ENCODE measurements around the gene MIER1. TPM values are rescaled to one million over a fixed set of nuclear protein-coding genes. Genes with fewer than 3 reads are reported as not detected.

Gene MIER1
- total RNA-seq, 4 donors from 2014 or later = 25.1 to 59.9 (median 44.9) TPM

- no peaks in the 10 kb centered on the region for H3K27me3 ChIP-seq
- peak overlapping the region; percentile 97 for H3K27ac ChIP-seq
- TF ChIP-seq POLR2A (IDR thresholded peaks at IDR 0.05) (peak; percentile 77 to 91), CTCF (IDR thresholded peaks at IDR 0.05) (peak; percentile 13 to 66 (median 55))
- no peaks in the 10 kb centered on the region for H3K36me3 ChIP-seq
- DNase-seq = peak; percentile 93 to 97
- H3K4me3 ChIP-seq = peak overlapping the region; percentile 78 to 97
- intact Hi-C loops (cut with DNase I; ENCODE audit: low total_unique reads) = no loop called here
- peaks cover 5 to 6% of the 10 kb centered on the region in 2 donors for H3K4me1 ChIP-seq
- H3K9me3 ChIP-seq = no peaks in the 10 kb centered on the region
Observed at GRCh38 chr1:66929999-66930822, 5.4 kb downstream of the MIER1 start.

- no peaks in the 10 kb centered on the region for H3K9me3 ChIP-seq
- H3K36me3 ChIP-seq = no peaks in the 10 kb centered on the region
- DNase-seq = no peak
- TF ChIP-seq POLR2A (IDR thresholded peaks at IDR 0.05) = no peak
- TF ChIP-seq CTCF (IDR thresholded peaks at IDR 0.05) = no peak
- peak overlapping the region; percentile 97 for H3K27ac ChIP-seq
- intact Hi-C loops (cut with DNase I; ENCODE audit: low total_unique reads) = no loop called here
- peak overlapping the region; percentile 78 to 97 for H3K4me3 ChIP-seq
- H3K27me3 ChIP-seq = no peaks in the 10 kb centered on the region
- H3K4me1 ChIP-seq = peaks cover 5 to 6% of the 10 kb centered on the region in 2 donors
Observed at GRCh38 chr1:66930823-66931174, 6.0 kb downstream of the MIER1 start.

GRCh38 chr1:66931590-66931989, 6.8 kb downstream of the MIER1 start:
- Histone ChIP-seq H3K36me3 (no peaks in the 10 kb centered on the region), H3K27me3 (no peaks in the 10 kb centered on the region), H3K4me1 (peaks cover 5 to 6% of the 10 kb centered on the region in 2 donors), H3K27ac (peak overlapping the region; percentile 97), H3K4me3 (peak overlapping the region; percentile 78 to 97), H3K9me3 (no peaks in the 10 kb centered on the region)
- TF ChIP-seq POLR2A (IDR thresholded peaks at IDR 0.05) = no peak
- no peak for TF ChIP-seq CTCF (IDR thresholded peaks at IDR 0.05)
- no peak for DNase-seq
- intact Hi-C loops (cut with DNase I; ENCODE audit: low total_unique reads) = no loop called here

- no peak for TF ChIP-seq POLR2A (IDR thresholded peaks at IDR 0.05)
- no peak for TF ChIP-seq CTCF (IDR thresholded peaks at IDR 0.05)
- intact Hi-C loops (cut with DNase I; ENCODE audit: low total_unique reads) = no loop called here
- Histone ChIP-seq H3K27me3 (no peaks in the 10 kb centered on the region), H3K9me3 (no peaks in the 10 kb centered on the region), H3K4me3 (no peak overlapping the region), H3K4me1 (peaks cover 5 to 6% of the 10 kb centered on the region in 2 donors), H3K36me3 (no peaks in the 10 kb centered on the region), H3K27ac (peak overlapping the region in 1 of 2 donors; percentile 97)
- DNase-seq = no peak
Observed at GRCh38 chr1:66932291-66932690, 7.5 kb downstream of the MIER1 start.

- H3K27ac ChIP-seq = peak overlapping the region in 1 of 2 donors; percentile 97
- H3K9me3 ChIP-seq = no peaks in the 10 kb centered on the region
- no peaks in the 10 kb centered on the region for H3K27me3 ChIP-seq
- no peak overlapping the region for H3K4me3 ChIP-seq
- TF ChIP-seq POLR2A (IDR thresholded peaks at IDR 0.05) (no peak), CTCF (IDR thresholded peaks at IDR 0.05) (no peak)
- H3K36me3 ChIP-seq = no peaks in the 10 kb centered on the region
- H3K4me1 ChIP-seq = peaks cover 6 to 9% of the 10 kb centered on the region in 2 donors
- intact Hi-C loops (cut with DNase I; ENCODE audit: low total_unique reads) = no loop called here
- no peak for DNase-seq
Observed at GRCh38 chr1:66933887-66934700, 9.3 kb downstream of the MIER1 start.
